GM21529 (cell line): Measurements from ENCODE around the gene DEFB131B.
"Not testable (repeated sequence)": the region's sequence is repeated elsewhere in the genome, so short reads cannot be mapped to it uniquely, and the experiment has no call there.

ENCODE experiments used
- ATAC-seq: cut with Tn5 transposase; IDR thresholded peaks from one replicate; pipeline ENCODE4 v1.9.1; 2021; ENCODE audit not compliant: unreplicated experiment

The DEFB131B gene, protein sequence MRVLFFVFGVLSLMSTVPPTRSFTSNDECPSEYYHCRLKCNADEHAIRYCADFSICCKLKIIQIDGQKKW

DNA sequence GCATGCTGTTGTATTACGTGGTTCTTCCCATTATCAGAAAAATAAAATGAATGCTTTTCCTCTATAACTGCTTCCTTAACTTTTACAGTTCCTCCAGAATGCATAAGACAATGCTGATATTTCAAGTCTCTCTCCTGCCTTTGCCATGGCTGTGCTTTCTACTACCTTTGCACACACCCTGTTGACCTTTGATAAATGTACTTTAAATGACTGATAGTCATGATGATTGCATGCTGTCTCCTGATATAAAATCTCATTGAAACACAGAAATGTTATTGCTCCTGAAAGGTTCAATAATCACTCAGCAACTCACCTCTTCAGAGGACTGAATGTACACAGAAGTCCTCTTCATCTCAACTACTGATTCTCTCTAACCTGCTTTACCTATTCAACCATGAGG is at the start of gene DEFB131B:
DEFB131B (plus strand) TSS at position 395 of the 400 bp plus-strand sequence; CDS start at position 395, 0 bp downstream.
- not testable (repeated sequence) for ATAC-seq

DNA sequence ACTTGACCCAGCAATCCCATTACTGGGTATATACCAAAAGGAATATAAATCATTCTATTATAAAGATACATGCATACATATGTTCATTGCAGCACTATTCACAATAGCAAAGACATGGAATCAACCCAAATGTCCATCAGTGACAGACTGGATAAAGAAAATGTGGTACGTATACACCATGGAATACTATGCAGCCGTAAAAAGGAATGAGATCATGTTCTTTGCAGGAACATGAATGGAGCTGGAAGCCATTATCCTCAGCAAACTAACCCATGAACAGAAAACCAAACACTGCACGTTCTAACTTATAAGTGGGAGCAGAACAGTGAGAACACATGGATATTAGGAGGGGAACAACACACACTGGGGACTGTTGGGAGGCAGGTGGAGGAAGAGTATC is 49.0 kb upstream of the DEFB131B start:
- ATAC-seq: not testable (repeated sequence)

DNA sequence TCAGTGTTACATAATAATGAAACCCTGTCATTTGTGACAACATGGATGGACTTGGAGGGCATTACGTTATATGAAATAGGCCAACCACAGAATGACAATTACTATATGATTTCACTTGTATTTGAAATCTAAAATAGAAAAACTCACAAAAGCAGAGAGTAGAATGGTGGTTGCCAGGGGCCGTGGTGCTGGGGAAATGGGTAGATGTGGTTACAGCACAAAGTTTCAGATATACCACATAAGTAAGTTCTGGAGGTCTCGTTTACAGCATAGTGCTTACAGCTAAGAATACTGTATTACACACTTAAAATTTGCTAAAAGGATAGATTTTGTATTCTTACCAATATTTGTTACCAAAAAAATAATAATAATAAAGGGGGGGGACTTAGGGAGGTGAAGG is 48.6 kb upstream of the DEFB131B start:
- not testable (repeated sequence) for ATAC-seq

DNA sequence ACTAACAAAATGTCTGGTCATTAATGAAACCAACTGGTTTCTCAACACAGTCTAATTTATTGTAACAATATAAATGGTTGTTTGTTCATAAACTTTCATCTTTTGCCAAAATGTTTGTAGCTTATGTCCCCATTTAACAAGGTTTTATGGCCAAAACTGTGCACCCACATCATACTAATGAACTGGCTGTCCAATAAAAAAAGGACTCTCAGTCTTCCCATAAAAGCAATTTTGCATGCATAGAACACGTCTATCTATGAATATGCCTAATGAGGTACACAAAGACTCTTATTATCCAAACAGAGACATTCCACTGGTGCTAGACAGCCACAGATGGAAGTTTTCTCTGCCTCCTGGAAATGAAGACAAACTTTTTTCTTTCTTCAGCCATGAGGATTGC is 45.4 kb upstream of the DEFB131B start, which contains the start of gene DEFB108B:
DEFB108B (plus strand) TSS at position 390 of the 400 bp plus-strand sequence; CDS start at position 390, 0 bp downstream.
- ATAC-seq: not testable (repeated sequence)

DNA sequence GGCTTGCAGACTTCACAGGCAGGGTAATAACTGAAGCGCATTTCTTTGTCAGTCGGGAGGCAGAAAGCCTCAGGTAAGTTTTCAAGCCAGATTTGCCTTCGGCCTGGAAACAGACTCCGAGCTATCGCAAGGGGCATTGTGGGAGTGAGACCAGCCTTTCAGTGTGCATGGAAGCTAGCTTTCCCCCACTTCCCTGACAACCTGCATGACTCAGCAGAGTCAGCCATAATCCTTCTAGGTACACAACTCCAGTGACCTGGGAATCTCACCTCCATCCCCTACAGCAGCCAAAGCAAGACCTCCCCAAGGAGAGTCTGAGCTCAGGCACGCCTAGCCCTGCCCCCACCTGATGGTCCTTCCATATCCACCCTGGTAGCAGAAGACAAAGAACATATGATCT is 35.5 kb upstream of the DEFB131B start:
- not testable (repeated sequence) for ATAC-seq

DNA sequence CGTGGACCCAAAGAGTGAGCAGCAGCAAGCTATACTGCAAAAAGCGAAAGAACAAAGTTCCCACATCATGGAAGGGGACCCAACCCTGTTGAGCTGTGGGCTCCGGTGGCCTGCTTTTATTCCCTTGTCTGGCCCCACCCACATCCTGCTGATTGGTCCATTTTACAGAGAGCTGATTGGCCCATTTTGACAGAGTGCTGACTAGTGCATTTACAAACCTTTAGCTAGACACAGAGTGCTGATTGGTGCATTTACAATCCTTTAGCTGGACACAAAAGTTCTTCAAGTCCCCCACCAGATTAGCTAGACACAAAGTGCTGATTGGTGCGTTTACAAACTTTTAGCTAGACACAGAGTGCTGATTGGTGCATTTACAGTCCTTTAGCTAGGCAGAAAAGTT is 34.9 kb upstream of the DEFB131B start:
- ATAC-seq: not testable (repeated sequence)

DNA sequence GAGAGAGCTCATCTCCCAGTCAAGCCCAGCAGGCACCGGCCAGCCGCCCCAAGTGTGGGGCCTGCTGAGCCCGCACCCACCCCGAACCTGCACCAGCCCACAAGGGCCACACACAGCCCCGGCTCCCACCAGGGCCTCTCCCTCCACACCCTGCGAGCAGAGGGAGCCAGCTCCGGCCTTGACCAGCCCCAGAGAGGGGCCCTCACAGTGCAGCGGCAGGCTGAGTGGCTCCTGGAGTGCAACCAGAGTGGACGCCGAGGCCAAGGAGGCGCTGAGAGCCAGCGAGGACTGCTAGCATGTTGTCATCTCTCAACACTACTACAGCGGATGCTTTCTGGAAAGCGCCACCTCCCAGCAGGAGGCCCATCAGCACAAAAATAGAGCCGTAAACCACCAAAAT is 34.4 kb upstream of the DEFB131B start:
- ATAC-seq: no peak

DNA sequence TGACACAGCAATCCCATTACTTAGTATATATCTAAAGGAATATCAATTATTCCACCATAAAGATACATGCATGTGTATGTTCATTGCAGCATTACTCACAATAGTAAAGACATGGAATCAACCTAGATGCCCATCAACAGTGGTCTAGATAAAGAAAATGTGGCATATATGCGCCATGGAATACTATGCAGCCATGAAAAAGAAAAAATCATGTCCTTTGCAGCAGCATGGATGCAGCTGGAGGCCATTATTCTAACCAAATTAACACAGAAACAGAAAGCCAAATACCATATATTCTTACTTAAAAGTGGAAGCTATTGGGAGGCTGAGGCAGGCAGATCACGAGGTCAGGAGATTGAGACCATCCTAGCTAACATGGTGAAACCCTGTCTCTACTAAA is 24.4 kb upstream of the DEFB131B start:
- not testable (repeated sequence) for ATAC-seq

DNA sequence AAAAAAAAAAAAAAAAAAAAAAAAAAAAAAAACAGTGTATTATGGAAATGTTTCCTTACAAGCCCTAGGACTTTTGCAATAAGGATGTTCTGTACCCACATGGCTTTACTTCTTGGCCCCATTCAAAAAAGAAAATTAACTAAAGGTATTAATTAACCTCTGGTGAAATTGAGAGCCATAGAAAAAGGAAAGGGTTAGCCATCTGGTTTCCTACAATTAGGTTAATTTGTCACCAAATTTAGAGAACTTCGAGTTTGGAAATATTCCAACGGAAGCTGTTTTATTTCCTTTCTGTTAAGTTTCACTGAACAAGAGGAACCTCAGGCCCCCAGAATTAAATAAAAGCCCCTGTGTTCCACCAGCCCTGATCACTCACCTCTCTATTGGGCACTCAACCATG is 22.4 kb upstream of the DEFB131B start:
- ATAC-seq: not testable (repeated sequence)

DNA sequence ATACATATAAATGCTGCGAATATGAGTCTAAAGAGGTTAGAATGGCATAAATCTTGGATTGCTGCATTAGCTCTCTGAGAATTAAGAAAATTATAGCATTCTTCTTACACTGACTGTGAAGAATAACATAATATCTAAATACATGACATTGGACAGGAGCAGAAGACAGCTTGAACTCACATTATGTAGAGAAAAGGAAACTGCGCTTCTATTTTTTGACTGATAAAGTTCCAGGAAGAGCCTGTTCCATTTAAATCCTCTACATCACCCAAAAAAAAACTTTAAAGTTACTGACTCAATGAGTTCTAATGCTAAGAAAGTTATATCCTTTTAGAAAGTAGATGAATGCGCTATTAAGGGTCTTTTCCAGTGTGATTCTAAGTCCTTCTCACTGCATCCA is 17.4 kb upstream of the DEFB131B start:
- not testable (repeated sequence) for ATAC-seq

DNA sequence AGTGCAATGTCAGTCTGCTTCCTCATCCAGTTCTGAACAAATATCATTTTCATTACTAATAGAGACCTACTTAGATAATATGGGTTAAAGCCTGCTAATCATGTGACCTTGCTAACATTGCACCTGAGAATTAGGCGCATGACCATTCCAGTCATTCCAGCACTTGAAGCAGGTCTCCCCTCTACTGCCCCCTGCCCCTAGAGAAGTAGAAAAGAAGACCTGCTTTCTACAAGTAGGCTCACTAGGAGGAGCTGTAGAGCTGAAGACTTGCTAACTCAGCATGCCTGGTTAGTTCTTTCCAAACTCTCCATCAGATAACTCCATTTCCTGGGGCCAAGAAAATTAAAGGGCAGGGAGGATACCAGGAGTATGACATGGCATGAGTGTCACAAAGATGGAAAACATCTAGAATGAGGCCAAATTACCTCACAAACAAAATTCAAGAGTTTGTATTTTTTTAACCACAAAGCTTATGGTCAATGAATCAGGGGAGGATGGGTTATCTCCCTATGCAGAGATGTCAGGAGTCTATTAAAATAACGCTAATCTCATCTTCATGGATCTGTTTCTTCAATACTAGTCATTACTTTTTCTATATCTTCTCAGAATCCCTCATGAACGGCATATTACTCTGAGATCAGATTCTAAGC is 14.2 kb upstream of the DEFB131B start:
- ATAC-seq: not testable (repeated sequence)

DNA sequence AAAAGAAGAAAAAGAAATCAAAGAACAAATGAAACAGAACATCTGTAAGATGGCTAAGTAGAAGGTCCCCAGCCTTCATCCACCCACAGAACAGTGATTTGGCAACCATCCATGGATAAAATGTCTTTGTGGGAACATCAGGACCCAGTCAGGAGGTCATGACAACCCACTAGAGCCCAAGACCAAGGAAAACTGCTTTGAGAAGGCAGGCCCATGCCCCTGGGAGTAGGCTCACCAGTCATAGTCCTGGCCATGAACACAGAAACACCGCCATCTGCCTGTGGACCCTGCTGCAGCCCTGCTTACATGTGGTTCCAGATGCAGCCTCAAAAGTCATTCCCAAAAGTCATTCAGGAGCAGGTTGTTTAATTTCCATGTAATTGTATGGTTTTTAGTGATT is 11.0 kb upstream of the DEFB131B start:
- ATAC-seq: not testable (repeated sequence)

DNA sequence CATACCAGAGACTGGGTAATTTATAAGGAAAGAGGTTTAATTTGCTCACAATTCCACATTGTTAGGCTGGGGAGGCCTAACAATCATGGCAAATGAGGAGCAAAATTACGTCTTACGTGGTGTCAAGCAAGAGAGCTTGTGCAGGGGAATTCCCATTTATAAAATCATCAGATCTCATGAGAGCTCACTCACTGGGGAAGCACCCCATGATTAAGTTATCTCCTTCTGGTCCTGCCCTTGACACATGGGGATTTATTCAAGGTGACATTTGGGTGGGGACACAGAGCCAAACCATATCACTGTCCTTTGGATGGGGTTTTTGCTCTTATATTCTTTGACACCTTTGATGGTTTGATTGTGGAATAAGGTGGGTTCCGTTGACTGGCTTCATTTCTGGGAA is 8.3 kb upstream of the DEFB131B start:
- not testable (repeated sequence) for ATAC-seq

DNA sequence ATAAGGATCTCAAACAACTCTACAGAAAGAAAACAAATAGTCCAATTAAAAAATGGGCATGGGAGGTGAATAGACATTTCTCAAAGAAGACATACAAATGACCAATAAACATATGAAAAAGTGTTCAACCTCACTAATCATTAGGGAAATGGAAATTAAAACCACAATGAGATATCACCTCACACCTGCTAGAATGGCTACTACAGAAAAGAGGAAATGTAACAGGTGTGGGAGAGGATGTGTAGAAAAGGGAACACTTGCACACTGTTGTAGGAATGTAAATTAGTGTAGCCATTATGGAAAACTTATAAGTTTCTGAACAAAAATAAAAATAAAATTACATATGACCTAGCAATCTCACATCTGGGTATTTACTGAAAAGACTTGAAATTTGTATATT is 7.6 kb upstream of the DEFB131B start:
- ATAC-seq: not testable (repeated sequence)

DNA sequence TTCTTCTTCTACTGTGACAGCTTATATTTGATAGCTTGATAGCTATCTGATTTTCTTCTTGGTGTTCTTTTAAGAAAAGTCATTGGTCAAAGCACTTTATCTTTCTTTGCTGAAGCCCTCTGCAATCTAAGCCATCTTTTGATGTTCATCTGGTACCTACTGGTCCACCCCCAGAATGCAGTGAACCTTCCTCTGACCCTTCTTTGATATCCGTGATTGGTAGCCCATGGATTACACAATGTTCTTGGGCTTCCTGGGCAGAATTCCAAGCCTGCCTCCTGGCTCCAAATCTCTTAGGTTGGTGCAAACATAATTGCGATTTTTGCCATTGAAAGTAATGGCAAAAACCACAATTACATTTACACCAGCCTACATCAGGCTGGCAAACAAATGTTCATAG is 2.0 kb upstream of the DEFB131B start:
- ATAC-seq: not testable (repeated sequence)

DNA sequence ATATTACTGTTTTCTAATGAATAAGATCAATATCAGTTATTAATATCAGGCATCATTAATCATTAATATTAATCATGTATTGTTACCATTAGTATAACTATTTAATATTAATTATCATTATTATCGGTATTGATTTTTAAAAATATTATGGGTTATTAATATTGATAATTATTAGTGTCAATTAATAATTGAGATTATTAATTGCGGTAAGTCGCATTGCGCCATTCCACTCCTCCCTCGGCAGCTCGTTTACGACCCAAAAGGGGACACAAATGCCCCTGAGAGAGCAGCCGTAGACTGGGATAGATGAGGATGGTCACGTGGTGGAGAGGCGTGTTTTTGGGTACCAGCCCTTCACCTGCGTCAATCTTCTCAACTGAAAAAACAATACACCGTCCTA is 7.6 kb downstream of the DEFB131B start:
- not testable (repeated sequence) for ATAC-seq

DNA sequence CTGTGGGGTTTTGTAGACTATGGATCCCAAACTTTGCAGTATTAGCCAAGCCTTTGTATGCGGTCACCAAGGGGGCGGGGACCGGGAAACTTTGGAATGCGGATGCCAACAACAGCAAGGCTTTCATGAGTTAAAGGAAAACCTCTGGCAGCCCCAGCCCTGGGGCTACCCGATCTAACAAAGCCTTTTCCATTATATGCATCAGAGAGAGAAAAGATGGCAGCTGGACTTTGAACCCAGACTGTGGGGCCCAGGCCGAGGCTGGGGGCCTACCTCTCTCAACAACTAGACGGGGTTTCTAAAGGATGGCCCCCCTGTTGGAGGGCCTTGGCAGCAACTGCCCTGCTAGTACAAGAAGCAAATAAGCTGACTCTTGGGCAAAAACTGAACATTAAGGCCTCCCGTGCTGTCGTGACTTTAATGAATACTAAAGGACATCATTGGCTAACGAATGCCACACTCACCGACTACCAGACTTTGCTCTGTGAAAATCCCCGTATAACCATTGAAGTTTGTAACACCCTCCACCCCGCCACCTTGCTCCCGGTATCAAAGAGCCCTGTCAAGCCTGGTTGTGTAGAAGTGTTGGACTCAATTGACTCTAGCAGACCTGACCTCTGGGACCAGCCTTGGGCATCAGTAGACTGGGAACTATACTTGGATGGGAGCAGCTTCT is 10.2 kb downstream of the DEFB131B start:
- ATAC-seq: not testable (repeated sequence)

DNA sequence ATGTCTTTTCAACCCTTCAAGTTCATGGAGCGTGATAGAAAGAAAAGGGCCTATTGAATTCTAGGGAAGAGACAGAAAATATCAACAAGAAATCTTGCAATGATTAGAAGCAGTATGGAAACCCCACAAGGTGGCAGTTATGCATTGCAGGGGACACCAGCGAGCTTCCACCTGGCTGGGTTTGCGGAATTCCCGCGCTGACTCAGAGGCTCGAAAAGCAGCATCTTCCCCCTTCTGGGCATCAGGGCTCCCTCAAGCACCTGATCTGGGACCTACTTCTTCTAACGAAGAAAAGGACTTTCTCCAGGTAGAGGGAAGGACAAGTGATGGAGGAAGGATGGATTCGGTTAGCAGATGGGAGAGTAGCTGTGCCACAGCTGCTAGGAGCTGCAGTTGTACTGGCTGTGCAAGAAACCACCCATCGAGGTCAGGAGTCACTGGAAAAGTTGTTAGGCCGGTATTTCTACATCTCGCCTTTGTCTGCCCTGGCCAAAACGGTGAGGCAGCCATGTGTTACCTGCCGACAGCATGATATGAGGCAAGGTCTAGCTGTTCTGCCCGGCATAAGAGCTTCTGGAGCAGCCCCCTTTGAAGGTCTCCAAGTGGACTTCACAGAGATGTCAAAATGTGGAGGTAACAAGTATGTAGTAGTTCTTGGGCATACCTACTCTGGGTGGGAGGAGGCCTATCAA is 11.1 kb downstream of the DEFB131B start:
- not testable (repeated sequence) for ATAC-seq

DNA sequence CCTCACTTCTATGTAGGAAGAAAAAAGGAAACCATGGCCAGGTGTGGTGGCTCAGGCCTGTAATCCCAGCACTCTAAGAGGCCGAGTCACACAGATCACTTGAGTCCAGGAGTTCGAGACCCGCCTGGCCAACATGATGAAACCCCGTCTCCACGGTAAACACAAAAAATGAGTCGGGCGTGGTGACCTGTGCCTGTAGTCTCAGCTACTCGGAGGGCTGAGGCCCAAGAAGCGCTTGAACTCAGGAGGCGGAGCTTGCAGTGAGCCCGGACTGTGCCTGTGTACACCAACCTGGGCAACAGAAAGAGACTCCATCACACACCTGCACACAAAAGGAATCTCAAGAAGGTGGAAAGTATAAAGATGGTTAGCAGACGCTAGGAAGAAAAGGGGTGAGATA is 17.7 kb downstream of the DEFB131B start:
- no peak for ATAC-seq

DNA sequence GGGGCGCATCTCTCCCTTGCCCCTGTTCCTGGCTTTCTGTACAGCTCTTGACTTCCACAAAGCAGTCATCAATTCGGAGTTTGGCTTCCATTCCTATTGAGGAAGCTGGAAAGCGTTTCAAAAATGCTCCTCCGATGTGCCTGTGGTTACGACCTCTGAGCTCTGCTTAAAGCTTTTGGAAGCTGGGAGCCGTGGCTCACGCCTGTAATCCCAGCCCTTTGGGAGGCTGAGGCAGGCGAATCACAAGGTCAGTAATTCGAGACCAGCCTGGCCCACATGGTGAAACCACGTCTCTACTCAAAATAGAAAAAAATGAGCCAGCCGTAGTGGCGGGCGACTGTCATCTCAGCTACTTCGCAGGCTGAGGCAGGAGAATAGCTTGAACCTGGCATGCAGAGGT is 22.9 kb downstream of the DEFB131B start:
- not testable (repeated sequence) for ATAC-seq

DNA sequence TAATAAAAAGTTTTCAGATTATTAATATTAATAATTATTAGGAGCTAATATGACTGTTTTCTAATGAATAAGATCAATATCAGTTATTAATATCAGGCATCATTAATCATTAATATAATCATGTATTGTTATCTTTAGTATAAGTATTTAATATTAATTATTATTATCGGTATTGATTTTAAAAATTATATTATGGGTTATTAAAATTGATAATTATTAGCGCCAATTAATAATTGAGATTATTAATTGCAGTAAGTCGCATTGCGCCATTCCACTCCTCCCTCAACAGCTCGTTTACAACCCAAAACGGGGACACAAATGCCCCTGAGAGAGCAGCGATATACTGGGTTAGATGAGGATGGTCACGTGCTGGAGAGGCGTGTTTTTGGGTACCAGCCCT is 30.0 kb downstream of the DEFB131B start:
- no peak for ATAC-seq

DNA sequence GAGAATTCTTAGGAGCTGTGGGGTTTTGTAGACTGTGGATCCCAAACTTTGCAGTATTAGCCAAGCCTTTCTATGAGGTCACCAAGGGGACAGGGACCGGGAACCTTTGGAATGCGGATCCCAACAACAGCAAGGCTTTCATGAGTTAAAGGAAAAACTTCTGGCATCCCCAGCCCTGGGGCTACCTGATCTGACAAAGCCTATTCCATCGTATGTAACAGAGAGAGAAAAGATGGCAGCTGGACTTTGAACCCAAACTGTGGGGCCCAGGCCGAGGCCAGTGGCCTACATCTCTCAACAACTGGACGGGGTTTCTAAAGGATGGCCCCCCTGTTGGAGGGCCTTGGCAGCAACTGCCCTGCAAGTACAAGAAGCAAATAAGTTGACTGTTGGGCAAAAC is 32.5 kb downstream of the DEFB131B start:
- not testable (repeated sequence) for ATAC-seq
